ENCODE data around the gene MSI2. TPM values are rescaled to one million over a fixed set of nuclear protein-coding genes. Genes with fewer than 3 reads are reported as not detected.

MSI2 gene
- total RNA-seq, 1 donor from 2014 or later = 22.8 TPM

DNA sequence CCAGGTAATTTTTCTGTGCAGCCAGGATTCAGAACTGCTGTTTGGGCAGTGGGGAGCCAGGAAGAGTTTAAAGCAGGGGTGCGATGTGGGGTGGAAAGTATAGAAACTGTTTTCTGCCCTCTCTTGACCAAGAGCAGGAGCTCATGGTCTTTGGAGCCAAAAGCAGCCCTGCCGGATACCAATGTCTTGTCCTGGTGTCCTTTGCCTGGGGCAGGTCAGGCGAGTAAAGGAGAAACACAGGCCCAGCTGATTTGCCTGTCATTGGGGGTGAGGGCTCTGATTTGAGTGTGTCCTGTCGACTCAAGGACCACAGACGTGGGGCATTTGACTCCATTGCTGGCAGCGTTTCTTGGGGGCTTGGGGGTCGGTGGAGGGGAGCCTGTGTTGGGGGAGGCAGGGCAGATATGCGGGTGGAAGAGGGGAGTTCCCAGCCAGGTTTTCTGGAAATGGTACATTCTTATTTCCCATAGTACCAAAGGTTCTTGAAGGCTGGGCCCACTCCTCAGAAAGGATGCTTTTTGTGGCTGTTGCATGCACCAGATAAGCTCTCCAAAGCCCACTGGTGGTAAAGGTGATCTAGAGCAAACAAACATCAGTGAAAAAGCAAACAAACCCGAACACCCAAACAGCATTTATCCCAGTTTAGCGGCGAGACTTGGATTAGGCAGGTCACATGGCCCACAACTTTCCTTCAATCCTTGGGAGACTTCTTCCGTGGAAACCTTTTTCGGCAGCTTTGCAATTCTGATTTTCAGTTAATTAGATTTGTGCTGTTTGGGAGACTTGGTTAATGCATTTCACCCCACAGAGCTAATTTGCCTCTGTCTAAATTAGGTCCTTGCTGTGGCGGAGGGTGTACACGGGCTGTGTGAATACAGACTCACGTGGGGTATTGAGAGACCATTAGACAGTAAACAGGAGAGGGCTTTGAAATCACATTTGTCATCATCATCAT is 59.0 kb downstream of the MSI2 start:
- no peak for DNase-seq (ENCODE audit: low read depth, low spot score)

DNA sequence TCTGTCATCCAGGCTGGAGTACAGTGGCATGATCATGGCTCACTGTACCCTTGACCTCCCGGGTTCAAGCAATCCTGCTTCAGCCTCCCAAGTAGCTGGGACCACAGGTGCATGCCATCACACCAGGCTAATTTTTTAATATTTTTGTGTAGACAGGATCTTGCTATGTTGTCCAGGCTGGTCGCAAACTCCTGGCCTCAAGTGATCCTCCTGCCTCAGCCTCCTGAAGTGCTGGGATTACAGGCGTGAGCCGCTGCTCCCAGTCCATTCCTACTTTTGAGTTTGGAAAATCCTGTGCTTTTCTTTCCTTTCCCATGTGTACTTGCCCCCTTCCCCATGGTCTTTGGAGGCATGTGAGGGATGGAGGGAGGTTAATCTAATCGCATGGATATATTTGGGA is 60.0 kb downstream of the MSI2 start:
- DNase-seq (ENCODE audit: low read depth, low spot score) = no peak

DNA sequence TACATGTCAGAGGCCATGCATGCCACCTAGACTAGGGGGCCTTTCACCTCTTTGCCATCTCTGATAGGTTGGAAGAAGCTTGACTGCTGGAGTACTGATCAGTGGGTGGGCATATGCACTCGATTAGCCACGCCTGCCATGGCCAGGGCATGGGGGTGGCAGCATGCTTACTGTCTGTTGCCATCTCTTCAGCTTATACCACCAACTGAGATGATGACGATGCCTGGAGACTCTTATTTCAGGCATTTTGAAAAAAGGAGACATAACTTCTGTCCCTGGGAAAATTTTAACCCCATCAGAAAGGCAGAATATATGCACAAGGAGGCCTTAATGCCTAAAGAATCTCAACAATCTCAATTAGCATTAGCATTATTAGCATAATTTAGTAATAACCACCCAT is 60.8 kb downstream of the MSI2 start:
- no peak for DNase-seq (ENCODE audit: low read depth, low spot score)

DNA sequence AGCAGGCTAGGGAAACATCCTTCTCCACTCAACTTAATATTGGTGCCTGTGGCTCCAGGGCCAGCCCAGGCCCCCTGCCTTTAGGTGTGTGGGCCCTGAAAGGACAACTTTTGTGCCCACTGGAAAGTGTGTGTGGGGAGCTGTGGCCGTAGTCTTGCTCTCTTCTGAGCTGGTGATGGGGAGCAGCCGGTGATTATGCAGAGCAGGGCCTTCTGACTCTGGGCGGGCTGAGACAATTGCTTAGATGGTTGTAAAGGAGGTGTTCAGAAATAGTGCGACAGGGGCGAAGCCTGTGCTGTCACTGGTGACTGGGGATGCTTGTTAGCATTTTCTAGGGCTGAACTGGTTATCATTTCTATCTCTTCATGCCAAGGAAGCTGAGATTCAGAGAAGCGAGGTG is 62.6 kb downstream of the MSI2 start:
- DNase-seq (ENCODE audit: low read depth, low spot score) = no peak

DNA sequence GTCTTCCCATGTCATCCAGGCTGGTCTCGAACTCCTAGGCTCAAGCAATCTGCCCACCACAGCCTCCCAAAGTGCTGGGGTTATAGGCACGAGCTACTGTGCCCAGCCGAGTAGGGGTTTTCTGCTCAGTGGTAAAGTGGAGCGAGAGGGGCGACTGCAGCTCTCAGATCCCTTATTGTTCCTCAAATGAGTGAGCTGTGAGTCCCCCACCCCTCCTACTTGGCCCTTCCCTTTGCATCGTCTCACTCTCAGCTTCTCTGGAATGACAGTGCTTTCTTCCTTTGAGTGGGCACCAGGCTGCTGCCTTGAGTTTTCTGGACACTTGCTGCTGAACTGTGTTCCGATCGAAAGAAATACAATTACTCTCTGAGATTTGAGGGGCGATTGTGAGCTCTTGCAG is 63.5 kb downstream of the MSI2 start:
- DNase-seq (ENCODE audit: low read depth, low spot score) = no peak

DNA sequence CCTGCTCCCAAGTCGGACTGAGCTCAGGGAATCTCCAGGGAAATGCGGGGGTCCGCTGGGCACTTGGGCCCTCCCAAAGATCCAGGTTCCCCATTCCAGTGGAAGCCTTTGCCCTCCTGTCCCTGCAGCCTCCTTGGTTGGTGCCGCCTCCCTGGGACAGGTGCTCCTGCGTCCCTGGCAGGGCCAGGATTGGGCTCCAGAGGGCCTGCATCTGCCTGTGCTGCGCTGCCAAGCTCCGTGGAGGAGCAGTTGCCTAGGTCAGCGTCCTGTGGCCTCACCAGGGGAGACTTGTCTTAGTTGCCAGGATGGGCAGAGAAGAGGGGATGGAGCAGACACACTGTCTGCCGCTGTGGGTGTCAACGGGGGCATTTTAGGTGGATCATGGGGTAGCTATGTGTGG is 67.1 kb downstream of the MSI2 start:
- no peak for DNase-seq (ENCODE audit: low read depth, low spot score)

DNA sequence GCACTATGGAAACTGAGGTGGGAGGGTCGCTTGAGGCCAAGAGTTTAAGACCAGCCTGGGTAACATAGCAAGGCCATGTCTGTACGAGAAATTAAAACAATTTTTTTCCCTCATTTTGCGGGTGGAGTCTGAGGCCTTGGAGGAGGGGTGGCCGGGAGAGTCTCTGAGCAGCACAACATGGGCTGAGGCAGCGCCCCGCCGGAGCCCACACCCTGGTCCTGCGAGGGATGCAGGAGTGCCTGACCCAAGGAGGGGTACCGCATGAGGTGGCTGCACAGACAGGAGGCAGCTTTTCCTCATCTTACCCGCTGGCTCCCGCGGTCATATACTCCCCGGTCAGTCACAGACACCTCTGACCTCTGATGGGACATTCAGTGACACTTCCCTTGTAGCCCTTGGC is 67.7 kb downstream of the MSI2 start:
- DNase-seq (ENCODE audit: low read depth, low spot score) = no peak

DNA sequence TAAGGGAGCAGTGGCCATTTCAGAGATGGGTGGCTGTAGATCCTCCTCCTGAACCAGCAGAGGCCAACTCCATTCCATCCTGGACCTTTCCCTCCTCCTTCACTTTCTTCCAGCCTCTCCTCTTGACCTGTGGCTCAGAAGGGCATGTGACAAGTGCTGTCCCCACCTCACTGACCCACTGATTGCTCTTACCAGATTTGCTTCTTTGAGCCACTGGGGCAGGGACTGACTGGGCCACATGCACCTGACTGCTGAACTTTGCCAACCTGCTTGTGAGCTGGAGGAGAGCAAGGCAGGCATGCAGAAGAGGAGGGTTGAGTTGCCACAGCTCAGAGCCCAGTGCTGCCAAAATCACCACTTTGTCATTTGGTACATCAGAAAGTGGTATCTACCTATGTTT is 68.3 kb downstream of the MSI2 start:
- DNase-seq (ENCODE audit: low read depth, low spot score) = no peak

DNA sequence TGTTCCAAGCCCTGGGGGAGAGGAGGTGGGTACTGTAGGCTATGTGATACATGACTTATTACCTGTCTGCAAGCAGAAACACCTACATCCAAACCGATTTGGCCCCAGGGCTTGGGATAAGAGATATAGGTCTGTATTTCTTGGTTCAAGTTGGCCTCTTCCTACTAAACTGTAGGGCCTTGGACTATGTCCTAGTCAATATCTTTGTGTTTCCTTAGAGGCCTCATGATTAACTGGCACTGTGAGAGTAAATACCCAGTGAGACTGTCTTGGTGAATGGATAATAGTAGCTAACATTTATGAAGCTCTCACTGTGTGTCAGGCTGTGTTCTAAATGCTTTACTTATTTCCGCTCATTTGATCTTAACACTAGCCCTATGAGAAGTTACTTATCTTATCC is 70.0 kb downstream of the MSI2 start:
- no peak for DNase-seq (ENCODE audit: low read depth, low spot score)

DNA sequence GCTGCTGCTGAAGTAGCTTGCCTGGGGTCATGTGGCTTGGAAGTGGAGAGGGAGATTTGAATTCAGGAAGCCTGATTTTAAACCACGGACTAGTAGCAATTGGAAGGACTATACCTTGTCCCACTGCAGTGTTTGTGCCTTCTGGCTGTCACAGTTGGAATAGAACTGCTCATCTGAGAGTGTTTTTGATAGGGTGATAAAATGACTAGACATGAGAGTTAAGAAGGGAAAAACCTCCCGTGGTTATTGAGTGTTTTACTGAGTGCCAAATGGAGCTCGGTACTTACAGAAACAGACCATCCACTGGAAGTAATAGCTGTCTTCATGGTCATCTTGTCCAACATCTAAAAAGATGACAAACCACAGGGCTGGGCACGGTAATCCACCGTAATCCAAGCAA is 70.4 kb downstream of the MSI2 start:
- no peak for DNase-seq (ENCODE audit: low read depth, low spot score)

DNA sequence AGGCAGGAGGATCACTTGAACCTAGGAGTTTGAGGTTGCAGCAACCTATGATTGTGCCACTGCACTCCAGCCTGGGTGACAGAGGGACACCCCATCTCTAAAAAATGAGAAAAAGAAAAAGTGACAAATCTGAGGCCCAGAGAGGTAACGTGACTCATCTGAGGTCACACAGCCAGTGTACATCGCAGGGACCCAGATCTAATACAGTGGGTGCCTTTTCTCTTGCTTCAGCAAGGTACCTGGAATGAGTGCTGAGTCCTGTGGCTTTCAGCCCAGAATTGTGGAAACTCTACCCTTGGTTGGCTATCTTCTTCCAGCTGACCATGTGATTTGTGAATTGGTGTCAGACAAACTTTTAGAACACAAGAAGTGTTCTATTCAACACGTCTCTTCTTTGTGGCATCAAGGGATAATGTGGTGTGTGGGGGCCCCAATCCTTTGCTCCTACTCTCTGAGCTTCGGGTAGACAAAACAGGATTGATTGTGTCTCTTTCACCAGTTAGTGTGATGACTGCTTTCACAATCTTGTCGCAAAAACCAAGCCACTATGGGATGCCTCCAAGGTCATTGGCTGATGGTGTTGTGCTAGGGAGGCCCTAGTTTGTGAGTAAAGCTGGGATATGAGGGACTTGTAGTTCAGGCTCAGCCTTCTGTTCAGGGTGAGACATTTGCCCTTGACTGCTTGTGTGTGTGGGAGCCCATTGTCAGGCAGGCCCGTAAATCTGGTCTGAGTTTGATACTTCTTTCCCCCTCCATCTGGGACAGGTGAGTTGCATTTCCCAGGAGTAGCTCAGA is 71.0 kb downstream of the MSI2 start:
- no peak for DNase-seq (ENCODE audit: low read depth, low spot score)

DNA sequence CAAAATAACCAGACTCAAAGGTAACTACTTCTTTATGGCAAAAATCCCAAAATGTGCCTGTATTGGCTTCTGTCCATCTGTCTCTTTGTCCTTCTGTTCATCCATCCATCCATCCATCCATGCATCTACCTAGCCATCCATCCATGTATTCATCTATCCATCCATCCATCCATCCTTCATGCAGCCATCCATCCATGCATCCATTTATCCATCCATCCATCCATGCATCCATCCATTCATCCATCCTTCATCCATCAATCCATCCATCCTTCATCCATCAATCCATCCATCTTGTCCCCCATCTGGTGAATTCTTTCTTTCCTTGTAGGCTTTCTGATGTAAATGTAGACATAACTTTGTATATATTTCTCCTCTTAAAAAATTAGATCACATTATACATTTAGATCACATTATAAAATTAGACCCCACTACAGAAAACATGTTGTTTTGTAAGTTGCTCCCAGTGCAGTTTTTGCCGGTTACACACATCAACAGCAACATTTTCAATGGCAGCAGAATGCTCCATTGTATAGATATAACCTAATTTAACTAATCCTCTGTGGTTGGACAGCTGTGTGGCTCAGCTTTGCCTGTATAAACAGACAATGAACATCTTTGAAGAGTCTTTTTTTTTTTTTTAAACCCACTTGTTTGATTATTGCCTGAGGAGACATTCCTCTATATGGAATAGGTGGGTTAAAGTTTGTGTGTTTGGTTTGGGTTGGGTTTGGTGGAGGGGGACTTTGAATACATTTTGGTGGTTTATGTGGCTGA is 72.0 kb downstream of the MSI2 start:
- no peak for DNase-seq (ENCODE audit: low read depth, low spot score)

DNA sequence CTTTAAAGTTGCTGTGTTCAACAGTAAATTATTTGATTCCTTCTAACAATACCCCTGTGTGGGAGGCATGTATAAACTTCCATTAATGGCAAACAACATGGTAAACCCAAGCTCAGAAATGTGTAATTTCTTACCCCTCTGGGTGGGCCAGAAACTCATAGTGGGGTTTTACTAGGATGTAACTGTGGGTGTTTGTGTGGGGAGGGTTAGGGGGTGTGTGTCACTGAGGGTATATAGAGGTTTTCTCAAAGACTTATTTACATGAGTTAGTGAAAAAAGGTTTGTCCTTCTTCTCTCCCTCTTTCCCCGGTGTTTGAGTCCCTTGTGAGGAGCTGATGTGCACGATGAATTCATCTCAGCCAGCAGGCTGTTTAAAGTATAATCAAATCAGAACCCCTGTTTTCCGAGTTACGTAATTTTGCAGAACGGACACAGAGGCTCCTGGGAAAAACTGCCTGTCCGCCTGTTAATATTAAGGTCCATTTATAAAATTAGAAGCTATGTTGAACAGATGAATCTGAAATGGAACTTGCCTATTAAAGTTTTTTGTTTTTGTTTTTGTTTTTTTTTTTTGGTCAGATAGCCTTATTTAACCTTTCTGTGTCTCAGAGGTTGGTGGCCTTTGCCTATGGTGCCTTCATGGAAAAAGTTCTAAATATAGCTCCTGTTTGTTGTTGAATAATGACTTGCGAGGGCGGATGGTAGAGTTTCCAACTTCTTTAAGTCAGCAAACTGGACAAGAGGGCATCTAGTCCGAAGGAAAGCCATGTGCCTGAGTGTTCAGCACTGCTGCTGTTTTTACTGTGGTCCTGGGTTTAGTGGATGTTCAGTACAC is 73.3 kb downstream of the MSI2 start:
- DNase-seq (ENCODE audit: low read depth, low spot score) = no peak

DNA sequence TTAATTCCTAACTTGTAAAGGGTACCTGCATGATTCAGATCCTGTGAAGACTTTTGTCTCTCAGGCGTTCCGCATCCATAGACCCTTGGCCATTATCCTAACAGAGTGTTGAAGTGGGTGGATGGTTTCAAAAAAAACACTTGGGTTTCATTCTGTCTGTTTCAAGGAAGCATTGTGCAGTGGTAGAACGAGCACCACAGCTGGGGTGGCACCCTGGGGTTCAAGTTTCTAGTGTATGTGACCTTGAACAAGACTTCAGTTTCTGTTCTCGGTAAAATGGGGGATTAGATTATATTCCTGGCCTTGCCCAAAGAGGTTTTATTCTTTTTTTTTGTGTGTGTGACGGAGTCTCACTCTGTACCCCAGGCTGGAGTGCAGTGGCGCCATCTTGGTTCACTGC is 74.3 kb downstream of the MSI2 start:
- DNase-seq (ENCODE audit: low read depth, low spot score) = no peak

DNA sequence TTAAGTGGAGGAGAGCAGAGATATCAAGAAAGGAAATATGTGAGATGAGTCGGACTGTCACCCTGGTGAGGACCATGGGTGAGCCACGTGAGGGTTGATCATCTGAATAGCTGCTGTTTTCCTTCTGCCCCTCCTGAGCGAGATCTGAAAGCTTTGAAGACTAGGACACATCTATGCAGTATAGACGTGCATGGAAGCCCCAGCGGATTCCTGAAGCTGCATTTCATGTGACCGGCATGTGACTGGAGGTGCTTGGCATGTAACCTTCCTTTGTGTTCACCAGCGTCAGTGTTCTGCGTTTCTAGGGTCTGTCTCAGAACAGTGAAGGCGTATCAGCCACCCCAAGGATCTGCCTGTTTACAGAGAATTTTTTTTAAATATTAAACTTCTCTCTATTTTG is 75.1 kb downstream of the MSI2 start:
- DNase-seq (ENCODE audit: low read depth, low spot score) = no peak

DNA sequence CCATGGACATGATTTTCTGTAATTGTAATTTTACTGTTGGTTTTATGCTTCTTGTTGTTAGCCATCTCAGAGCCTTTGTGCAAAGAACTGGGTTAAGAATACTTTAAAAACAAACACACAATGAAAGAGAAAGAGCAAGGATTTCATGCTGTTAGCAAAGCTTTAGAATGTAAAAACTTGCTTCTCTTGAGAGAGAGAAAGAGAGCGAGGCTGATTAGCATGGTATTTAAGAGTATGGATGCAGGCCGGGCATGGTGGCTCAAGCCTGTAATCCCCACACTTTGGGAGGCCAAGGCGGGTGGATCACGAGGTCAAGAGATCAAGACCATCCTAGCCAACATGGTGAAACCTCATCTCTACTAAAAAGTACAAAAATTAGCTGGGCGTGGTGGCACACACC is 76.2 kb downstream of the MSI2 start:
- no peak for DNase-seq (ENCODE audit: low read depth, low spot score)

DNA sequence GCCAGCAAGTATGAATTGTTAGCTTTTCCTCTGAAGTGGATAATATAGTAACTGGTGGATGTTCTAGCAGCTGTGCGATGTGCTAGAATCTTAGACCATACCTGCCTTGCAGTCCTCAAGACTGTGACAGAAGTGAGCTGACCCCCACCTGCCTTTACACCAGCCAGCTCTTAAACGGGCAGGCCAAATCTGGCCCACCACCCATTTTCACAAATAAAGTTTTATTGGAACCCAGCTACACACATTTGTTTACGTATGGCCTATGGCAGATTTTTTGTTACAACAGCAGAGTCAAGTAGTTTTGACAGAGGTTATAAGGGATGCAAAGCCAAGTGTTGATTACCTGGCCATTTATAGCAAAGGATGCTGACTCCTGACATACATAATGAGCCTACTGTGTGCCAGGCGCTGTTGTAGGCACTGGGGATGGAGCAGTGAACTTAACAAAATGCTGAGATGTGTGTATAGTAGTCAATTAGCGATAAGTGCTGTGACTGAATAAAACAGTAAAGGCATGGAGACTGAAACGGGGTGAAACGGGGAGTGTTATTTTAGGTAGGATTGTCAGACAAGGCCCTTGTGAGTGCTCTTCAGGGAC is 79.0 kb downstream of the MSI2 start:
- DNase-seq (ENCODE audit: low read depth, low spot score) = no peak

DNA sequence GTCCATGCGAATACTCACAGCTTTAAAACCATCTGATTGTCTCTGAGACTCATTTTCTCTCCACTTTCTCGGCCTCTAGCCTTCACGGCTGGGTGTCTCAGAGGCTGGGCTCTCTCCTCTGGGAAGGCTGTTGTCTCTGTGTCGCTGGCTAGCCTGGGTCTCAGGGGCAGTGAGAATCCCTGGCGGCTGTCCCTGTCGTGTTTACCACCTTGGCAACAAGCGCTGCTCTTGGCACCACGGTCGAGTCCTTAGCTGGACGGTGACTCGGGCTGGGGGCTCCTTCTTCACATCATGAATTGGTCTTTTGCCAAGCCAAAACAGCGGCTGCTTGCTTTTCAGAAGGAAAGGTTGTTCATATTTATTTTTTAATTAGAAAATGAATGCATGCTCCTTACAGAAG is 81.1 kb downstream of the MSI2 start:
- DNase-seq (ENCODE audit: low read depth, low spot score) = no peak

DNA sequence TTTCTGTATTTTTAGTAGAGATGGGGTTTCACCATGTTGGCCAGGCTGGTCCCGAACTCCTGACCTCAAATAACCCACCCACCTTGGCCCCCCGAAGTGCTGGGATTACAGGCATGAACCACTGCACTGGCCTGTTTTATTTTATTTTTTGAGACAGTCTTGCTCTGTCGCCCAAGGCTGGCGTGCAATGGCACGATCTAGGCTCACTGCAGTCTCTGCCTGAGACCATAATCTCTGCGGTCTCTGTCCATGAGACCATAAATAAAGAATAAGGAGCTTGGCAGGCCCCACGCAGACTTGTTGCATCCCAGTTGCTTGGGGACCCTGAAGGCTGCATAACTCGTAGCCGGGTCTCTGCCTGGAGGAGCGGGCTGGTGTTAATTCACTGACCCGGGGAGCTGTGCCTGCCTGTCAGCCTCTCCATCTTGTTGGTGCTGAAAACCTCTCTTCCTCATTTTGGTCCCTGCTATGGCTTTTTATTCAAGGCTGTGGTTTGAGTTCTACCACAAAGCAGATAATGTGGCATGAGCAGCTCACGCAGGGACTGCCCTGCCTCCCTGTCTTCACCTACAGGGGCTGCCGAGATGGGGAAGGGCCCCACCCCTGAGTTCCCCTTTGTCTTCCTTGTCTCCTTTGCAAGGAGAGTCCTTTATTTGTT is 82.1 kb downstream of the MSI2 start:
- no peak for DNase-seq (ENCODE audit: low read depth, low spot score)

Data from pulmonary artery endothelial cell (primary cell).